Stimulated activated CD8-positive, alpha-beta memory T cell treated with anti-CD3 and anti-CD28 coated beads, Interleukin-2, amount 100 ng/mL, for 1 hour (primary cell): ENCODE data around the gene PRKCZ.

Source experiments
- DNase-seq, 2 donors: peaks; one replicate each; pipeline ENCODE4 v3.0.0-alpha.2; 2020; ENCODE audit warnings: low read depth in 2 of 2

The PRKCZ gene

DNA sequence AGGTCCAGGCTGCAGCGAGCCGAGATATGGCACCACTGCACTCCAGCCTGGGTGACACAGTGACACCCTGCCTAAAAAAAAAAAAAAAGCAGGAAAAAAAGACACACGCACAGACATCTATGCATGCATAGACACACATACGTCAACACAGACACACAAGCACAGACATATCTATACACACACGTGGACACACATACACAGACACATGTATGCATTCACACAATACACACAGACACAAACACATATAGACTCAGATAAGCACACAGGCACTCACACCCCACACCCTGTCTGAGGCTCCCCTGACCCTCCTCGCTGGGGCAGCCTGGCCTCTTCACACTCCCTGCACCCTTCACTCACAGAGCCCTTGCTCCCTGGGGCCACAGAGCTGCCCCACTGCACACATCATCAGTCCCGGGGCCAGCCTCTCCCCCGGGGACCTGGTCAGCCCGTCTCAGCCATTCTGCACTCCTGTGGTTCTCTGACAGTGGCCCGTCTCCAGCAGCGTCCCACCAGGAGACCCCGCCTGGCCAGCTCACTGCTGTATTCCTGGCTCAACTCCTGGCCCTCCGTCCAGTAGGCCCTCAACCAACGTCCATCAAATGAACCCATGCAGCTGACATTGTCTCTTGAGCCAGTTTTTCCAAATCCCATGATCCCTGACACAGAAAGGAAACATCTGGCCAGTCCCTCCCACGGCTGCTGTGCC, 4.6 kb upstream of the PRKCZ start:
- no peak for DNase-seq

DNA sequence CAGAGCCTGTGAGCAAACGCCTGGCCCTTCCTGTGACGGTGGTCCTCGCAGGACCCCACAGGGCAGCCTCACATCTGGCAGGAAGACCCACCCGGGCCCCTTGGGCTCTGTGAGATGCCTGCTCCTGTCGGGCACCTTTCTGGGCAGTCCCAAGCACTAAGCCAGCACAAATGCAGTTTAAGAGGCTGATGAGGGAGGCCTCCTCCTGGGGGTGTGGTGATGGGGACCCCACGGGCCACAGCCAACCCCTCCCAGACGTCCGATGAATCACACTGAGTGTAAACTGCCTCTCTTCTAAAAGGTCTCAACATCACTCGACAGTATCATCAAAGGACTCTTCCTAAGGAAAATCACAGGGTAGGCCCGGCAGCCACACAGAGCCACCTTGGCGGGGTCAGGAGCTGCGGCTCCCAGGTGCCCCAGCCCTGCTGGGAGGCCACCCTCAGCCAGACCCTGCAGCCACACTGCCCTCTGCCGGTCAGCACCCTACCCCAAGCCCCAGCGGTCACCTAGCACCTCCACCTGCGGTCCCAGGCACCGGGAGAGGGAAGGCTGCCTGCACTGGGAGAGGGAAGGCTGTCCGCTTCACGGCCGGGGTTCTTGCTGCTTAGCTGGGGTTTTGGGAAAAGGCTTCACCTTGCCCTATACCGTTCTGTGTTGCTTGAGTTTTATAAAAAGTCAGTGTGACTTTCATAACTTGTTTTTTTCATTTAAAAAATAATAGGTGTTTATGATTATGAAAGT, 3.9 kb upstream of the PRKCZ start:
- DNase-seq, result no peak

DNA sequence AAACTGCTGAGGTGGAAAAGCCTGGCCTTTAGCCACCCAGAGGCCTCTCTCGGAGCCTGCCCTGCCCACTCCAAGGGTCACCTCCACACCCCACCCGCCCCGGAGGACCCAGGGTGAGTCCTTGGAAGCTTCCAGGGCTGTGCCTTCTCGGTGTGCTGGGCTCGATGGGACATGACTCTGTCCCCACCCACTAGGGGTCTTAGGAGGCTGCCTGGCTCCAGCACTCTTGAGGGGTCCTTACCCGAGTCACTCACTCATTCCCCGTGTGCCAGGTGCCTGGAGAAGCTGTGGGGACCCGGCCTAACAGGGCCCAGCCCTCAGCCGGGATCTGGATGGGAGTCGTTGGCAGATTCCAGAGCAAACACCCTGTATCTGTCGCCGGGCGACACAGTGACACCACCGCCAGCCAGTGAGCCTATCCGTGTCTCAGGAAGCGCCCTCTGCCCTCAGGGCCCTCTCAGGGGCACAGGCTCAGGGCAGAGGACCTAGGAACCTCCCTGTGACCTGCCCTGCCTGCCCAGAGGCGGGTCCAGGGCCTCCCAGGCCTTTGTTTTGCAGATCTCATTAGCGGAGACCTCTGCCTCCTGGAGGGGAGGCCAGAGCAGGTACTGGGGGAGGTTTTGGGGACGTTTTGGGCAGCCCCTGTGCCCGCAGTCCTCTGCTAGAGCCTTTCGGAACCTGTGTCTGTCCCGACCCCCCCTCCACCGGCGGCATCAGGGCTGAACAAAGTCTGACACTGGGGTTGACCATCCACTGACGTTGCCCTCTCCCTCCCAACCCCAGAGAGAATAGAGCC, 3.1 kb upstream of the PRKCZ start:
- DNase-seq, result no peak

GRCh38 chr1:2047749-2048729, 2.2 kb upstream of the PRKCZ start:
- no peak for DNase-seq

DNA sequence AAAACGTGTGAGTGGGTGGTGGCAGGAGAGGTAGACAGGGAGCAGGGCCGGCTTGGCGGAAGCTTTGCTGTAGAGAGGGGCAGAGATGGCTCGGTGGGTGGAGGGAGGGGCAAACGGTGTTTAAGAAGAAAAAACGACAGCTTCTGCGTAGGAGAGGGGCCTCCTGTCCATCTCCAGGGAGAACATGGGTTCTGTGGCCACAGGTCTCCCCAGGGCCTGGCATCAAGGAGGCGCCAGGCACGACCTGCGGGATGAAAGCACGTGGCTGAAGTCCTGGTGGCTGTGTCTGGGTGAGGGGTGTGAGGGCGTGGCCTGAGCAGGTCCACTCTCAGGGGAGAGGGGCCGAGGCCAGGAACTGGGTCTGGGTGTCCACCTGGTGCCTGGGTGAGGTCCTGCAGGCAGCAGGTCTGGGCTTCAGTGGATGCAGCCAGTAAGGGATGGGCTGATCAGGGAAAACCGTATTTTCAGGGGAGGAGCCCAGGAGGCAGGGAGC, 940 bp upstream of the PRKCZ start:
- DNase-seq, result no peak

DNA sequence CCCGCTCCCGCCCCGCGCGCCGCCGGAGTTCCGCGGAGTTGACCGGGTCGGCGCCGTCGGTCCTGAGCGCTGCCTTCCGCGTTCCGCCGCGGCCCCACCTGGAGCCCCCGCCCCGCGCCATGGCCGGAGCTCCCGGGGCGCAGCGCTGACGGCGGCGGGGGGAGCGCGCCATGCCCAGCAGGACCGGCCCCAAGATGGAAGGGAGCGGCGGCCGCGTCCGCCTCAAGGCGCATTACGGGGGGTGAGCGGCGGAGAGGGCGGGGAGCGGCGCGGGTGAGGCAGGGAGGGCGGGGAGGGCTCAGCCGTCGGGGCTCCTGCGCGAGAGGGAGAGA, 216 bp downstream of the PRKCZ start:
- peak in 1 of 2 donors; percentile 11 for DNase-seq

- DNase-seq, result no peak
Measured at GRCh38 chr1:2050793-2051682, 827 bp downstream of the PRKCZ start.

- DNase-seq, result no peak
Measured at GRCh38 chr1:2052054-2052679, 2.0 kb downstream of the PRKCZ start.

GRCh38 chr1:2052756-2053155, 2.5 kb downstream of the PRKCZ start:
- no peak for DNase-seq

GRCh38 chr1:2053217-2053616, 3.0 kb downstream of the PRKCZ start:
- no peak for DNase-seq

GRCh38 chr1:2053784-2054376, 3.7 kb downstream of the PRKCZ start:
- DNase-seq, result no peak

GRCh38 chr1:2054560-2054959, 4.3 kb downstream of the PRKCZ start:
- DNase-seq, result no peak

GRCh38 chr1:2055911-2056575, 5.8 kb downstream of the PRKCZ start:
- no peak for DNase-seq

- DNase-seq, result no peak
Measured at GRCh38 chr1:2056955-2057590, 6.9 kb downstream of the PRKCZ start.

- DNase-seq, result no peak
Measured at GRCh38 chr1:2059290-2059953, 9.2 kb downstream of the PRKCZ start.

- DNase-seq, result no peak
Measured at GRCh38 chr1:2060072-2060471, 9.9 kb downstream of the PRKCZ start.

GRCh38 chr1:2060535-2060934, 10.3 kb downstream of the PRKCZ start:
- DNase-seq, result no peak
